H9 (cell line): ENCODE data around the gene PTOV1. TPM values are rescaled to one million over a fixed set of nuclear protein-coding genes. Genes with fewer than 3 reads are reported as not detected.

ENCODE experiments used
- DNase-seq: peaks from one replicate; pipeline ENCODE4 v3.0.0-alpha.2; 2017
- H2AFZ ChIP-seq: one replicate; pipeline ENCODE4 v1.6.1; 2013; ENCODE audit warnings: mild to moderate bottlenecking, low read length, control low read depth, moderate library complexity
- H2AK5ac ChIP-seq: 2 replicates; pipeline ENCODE4 v1.6.1; 2013; ENCODE audit warnings: low read length, control low read depth, mixed read lengths; ENCODE audit not compliant: insufficient read length
- H2BK120ac ChIP-seq: one replicate; pipeline ENCODE4 v1.6.1; 2013; ENCODE audit warnings: low read depth, mild to moderate bottlenecking, low read length, control low read depth, inconsistent platforms; ENCODE audit not compliant: poor library complexity, severe bottlenecking
- H2BK12ac ChIP-seq: 2 replicates; pipeline ENCODE4 v1.6.1; 2013; ENCODE audit warnings: low read length, control low read depth, mixed read lengths, low read depth; ENCODE audit not compliant: insufficient read length
- H2BK15ac ChIP-seq: 2 replicates; pipeline ENCODE4 v1.6.1; 2013; ENCODE audit warnings: low read depth, low read length, control low read depth
- H2BK20ac ChIP-seq: one replicate; pipeline ENCODE4 v1.6.1; 2013; ENCODE audit warnings: low read depth, mild to moderate bottlenecking, low read length, control low read depth, inconsistent platforms; ENCODE audit not compliant: poor library complexity, severe bottlenecking
- H2BK5ac ChIP-seq: 2 replicates; pipeline ENCODE4 v1.6.1; 2013; ENCODE audit warnings: low read length, control low read depth, mixed read lengths; ENCODE audit not compliant: insufficient read length
- H3K14ac ChIP-seq: 2 replicates; pipeline ENCODE4 v1.6.1; 2013; ENCODE audit warnings: low read length, control low read depth; ENCODE audit not compliant: insufficient read depth
- H3K18ac ChIP-seq: 2 replicates; pipeline ENCODE4 v1.6.1; 2013; ENCODE audit warnings: low read depth, mild to moderate bottlenecking, mixed read lengths, low read length, control low read depth; ENCODE audit not compliant: insufficient read length
- H3K23ac ChIP-seq: 2 replicates; pipeline ENCODE4 v1.6.1; 2013; ENCODE audit warnings: low read length, control low read depth, mixed read lengths, low read depth; ENCODE audit not compliant: insufficient read length
- H3K23me2 ChIP-seq: 2 replicates; pipeline ENCODE4 v1.6.1; 2013; ENCODE audit warnings: low read depth, mild to moderate bottlenecking, mixed read lengths, low read length, control low read depth; ENCODE audit not compliant: insufficient read length, poor library complexity, severe bottlenecking
- H3K27ac ChIP-seq: 2 replicates; pipeline ENCODE4 v1.5.1; 2013; ENCODE audit warnings: low read length, control low read depth, mixed read lengths, low read depth; ENCODE audit not compliant: insufficient read length
- H3K27me3 ChIP-seq: 2 replicates; pipeline ENCODE4 v1.6.1; 2013; ENCODE audit warnings: low read length, control low read depth, inconsistent platforms; ENCODE audit not compliant: insufficient read depth
- H3K4ac ChIP-seq: 2 replicates; pipeline ENCODE4 v1.6.1; 2013; ENCODE audit warnings: low read depth, mild to moderate bottlenecking, control low read depth, inconsistent platforms, low read length, moderate library complexity
- H3K4me1 ChIP-seq: 2 replicates; pipeline ENCODE4 v1.6.1; 2013; ENCODE audit warnings: low read length, control low read depth, inconsistent platforms; ENCODE audit not compliant: insufficient read depth
- H3K4me2 ChIP-seq: 2 replicates; pipeline ENCODE4 v1.6.1; 2013; ENCODE audit warnings: low read length, control low read depth, mixed read lengths; ENCODE audit not compliant: insufficient read length, insufficient read depth
- H3K56ac ChIP-seq: 2 replicates; pipeline ENCODE4 v1.6.1; 2013; ENCODE audit warnings: low read depth, mild to moderate bottlenecking, mixed read lengths, low read length, control low read depth; ENCODE audit not compliant: insufficient read length
- H3K79me1 ChIP-seq: 2 replicates; pipeline ENCODE4 v1.6.1; 2013; ENCODE audit warnings: low read depth, mild to moderate bottlenecking, moderate library complexity, low read length, control low read depth, inconsistent platforms; ENCODE audit not compliant: insufficient read depth, poor library complexity, severe bottlenecking
- H3K79me2 ChIP-seq: 2 replicates; pipeline ENCODE4 v1.6.1; 2013; ENCODE audit warnings: low read length, control low read depth, inconsistent platforms; ENCODE audit not compliant: insufficient read depth
- H3K9ac ChIP-seq: 2 replicates; pipeline ENCODE4 v1.6.1; 2013; ENCODE audit warnings: low read length, control low read depth, mixed read lengths; ENCODE audit not compliant: insufficient read length; ENCODE audit errors: extremely low read depth
- H3K9me3 ChIP-seq: one replicate; pipeline ENCODE4 v1.6.1; 2013; ENCODE audit warnings: low read depth, low read length, inconsistent platforms; ENCODE audit not compliant: control insufficient read depth
- H3T11ph ChIP-seq: one replicate; pipeline ENCODE4 v1.6.1; 2013; ENCODE audit warnings: mild to moderate bottlenecking, low read length, control low read depth, inconsistent platforms
- H4K20me1 ChIP-seq: one replicate; pipeline ENCODE4 v1.6.1; 2013; ENCODE audit not compliant: control insufficient read depth, insufficient read length, insufficient read depth
- H4K5ac ChIP-seq: 2 replicates; pipeline ENCODE4 v1.6.1; 2013; ENCODE audit warnings: low read depth, mild to moderate bottlenecking, mixed read lengths, low read length, control low read depth; ENCODE audit not compliant: insufficient read length
- H4K8ac ChIP-seq: replicated peaks from 2 replicates; pipeline ENCODE4 v1.6.1; 2013; ENCODE audit warnings: low read length, control low read depth, mixed read lengths, low read depth; ENCODE audit not compliant: insufficient read length
- H4K91ac ChIP-seq: 2 replicates; pipeline ENCODE4 v1.6.1; 2013; ENCODE audit warnings: low read depth, mild to moderate bottlenecking, moderate library complexity, mixed read lengths, low read length, control low read depth; ENCODE audit not compliant: insufficient read length
- H3K27ac Mint-ChIP-seq, 3 experiments: 2 replicates in 2 of 3; 3 replicates in 1 of 3; pipeline ENCODE4 v1.8.0; 2020 to 2021; ENCODE audit warnings: mixed read lengths in 3 of 3, mild to moderate bottlenecking in 1 of 3, moderate library complexity in 1 of 3
- H3K27me3 Mint-ChIP-seq: 2 replicates; pipeline ENCODE4 v1.8.0; 2021; ENCODE audit warnings: low read depth, mild to moderate bottlenecking, moderate library complexity, mixed read lengths
- H3K36me3 Mint-ChIP-seq, 3 experiments: 2 replicates in 2 of 3; 3 replicates in 1 of 3; pipeline ENCODE4 v1.8.0; 2020 to 2021; ENCODE audit warnings: low read depth in 3 of 3, mixed read lengths in 3 of 3; ENCODE audit not compliant: insufficient read depth in 1 of 3
- H3K4me1 Mint-ChIP-seq, 2 experiments: 2 replicates each; pipeline ENCODE4 v1.8.0; 2020; ENCODE audit warnings: mixed read lengths in 2 of 2
- H3K4me3 Mint-ChIP-seq, 2 experiments: 2 replicates in 1 of 2; 3 replicates in 1 of 2; pipeline ENCODE4 v1.8.0; 2020 to 2021; ENCODE audit warnings: mild to moderate bottlenecking in 2 of 2, mixed read lengths in 2 of 2, moderate library complexity in 1 of 2
- H3K9me3 Mint-ChIP-seq, 2 experiments: 2 replicates in 1 of 2; 3 replicates in 1 of 2; pipeline ENCODE4 v1.8.0; 2020; ENCODE audit warnings: mild to moderate bottlenecking in 2 of 2, mixed read lengths in 2 of 2, moderate library complexity in 1 of 2
- CTCF ChIP-seq: fragments of 200-600 bp; sonication (generic); conservative IDR thresholded peaks from 3 replicates; pipeline ENCODE4 v1.8.0; 2021; ENCODE audit warnings: antibody characterized with exemption, mild to moderate bottlenecking
- WGBS: extraction: QIAGEN DNeasy Blood & Tissue Kit; methylation state at CpG from one replicate; pipeline ENCODE4 v1.1.7; 2013; ENCODE audit warnings: missing lambda C conversion rate, low lambda C conversion rate, mixed read lengths; ENCODE audit not compliant: insufficient read length; ENCODE audit errors: extremely low coverage; 5-methylcytosine and 5-hydroxymethylcytosine counted together
- total RNA-seq: library from RNA; stranded (reverse); gene quantifications from 2 replicates; pipeline ENCODE4 v1.2.1, GENCODE V29; 2021

Gene PTOV1
- total RNA-seq, 1 experiment from 2014 or later: 309 TPM

- H3K56ac ChIP-seq: no peak overlapping the region
- H2AFZ ChIP-seq: no peak overlapping the region
- H2BK120ac ChIP-seq: no peak overlapping the region
- no CpG with 5 or more reads among the region's 6 CpGs for WGBS
- no peak overlapping the region for H2AK5ac ChIP-seq
- no peak overlapping the region for H3T11ph ChIP-seq
- H3K4ac ChIP-seq: no peak overlapping the region
- H3K23me2 ChIP-seq: no peaks in the 10 kb centered on the region
- no peaks in the 10 kb centered on the region for H3K9me3 Mint-ChIP-seq
- no peak for TF ChIP-seq CTCF
- H3K27ac Mint-ChIP-seq: no peak overlapping the region
- H2BK5ac ChIP-seq: no peak overlapping the region
- peaks cover 11 to 43% (median 28%) of the 10 kb centered on the region in 3 experiments for H3K36me3 Mint-ChIP-seq
- no peak overlapping the region for H3K4me3 Mint-ChIP-seq
- no peaks in the 10 kb centered on the region for H4K20me1 ChIP-seq
- no peak overlapping the region for H4K8ac ChIP-seq
- no peak overlapping the region for H3K23ac ChIP-seq
- H2BK20ac ChIP-seq: no peak overlapping the region
- no peak for DNase-seq
- no peaks in the 10 kb centered on the region for H3K79me2 ChIP-seq
- H3K4me2 ChIP-seq: no peak overlapping the region
- H2BK15ac ChIP-seq: no peak overlapping the region
- no peaks in the 10 kb centered on the region for H3K4me1 ChIP-seq
- no peak overlapping the region for H4K5ac ChIP-seq
- H3K9me3 ChIP-seq: no peaks in the 10 kb centered on the region
- no peaks in the 10 kb centered on the region for H3K27me3 Mint-ChIP-seq
- no peak overlapping the region for H3K27ac ChIP-seq
- no peaks in the 10 kb centered on the region for H3K79me1 ChIP-seq
- H4K91ac ChIP-seq: no peak overlapping the region
- no peaks in the 10 kb centered on the region for H3K27me3 ChIP-seq
- H3K14ac ChIP-seq: no peak overlapping the region
- H3K18ac ChIP-seq: no peak overlapping the region
- no peak overlapping the region for H2BK12ac ChIP-seq
- 0 out of 4 replicates have a peak, but pooled peaks cover 0 to under 1% of the 10 kb centered on the region in 2 experiments for H3K4me1 Mint-ChIP-seq
- H3K9ac ChIP-seq: no peak overlapping the region
Measured at GRCh38 chr19:49824662-49825061, 26.3 kb upstream of the PTOV1 start.
